Measurements from ENCODE around the gene CACNB3.

CACNB3 gene

GRCh38 chr12:48817873-48818830 is at the start of gene CACNB3:
CACNB3 (plus strand) TSS chr12:48818496; CDS start chr12:48818930, 434 bp downstream.
- H3K4me3 ChIP-seq (ENCODE audit: low read length) = peak within 1 kb of the TSS; percentile 69
- no peak for TF ChIP-seq ZNF274 (IDR thresholded peaks at IDR 0.05; ENCODE audit: low read depth, low read length)

DNA sequence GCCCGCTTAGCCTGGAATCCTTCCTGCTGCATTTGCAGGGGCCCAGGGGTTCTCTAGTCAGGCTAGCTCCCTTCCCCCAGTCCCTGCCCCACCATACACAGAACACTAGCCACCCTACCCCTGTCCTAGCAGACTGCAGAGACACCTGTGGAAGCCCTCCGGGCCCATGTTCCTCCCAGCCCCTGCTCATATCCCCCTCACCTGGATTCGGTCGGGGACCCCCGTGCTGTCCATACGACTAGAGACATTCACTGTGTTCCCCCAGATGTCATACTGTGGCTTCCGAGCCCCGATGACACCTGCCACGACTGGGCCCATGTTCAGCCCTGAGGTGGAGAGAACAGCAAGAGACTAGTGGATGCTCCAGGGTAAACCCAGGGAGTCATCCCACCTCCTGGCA is 49.6 kb upstream of the CACNB3 start:
- no peak for TF ChIP-seq ZNF274 (IDR thresholded peaks at IDR 0.05; ENCODE audit: low read depth, low read length)
- H3K4me3 ChIP-seq (ENCODE audit: low read length) = no peak overlapping the region

GRCh38 chr12:48770756-48771155 is 47.5 kb upstream of the CACNB3 start:
- H3K4me3 ChIP-seq (ENCODE audit: low read length) = no peak overlapping the region
- TF ChIP-seq ZNF274 (IDR thresholded peaks at IDR 0.05; ENCODE audit: low read depth, low read length) = no peak

- no peak for TF ChIP-seq ZNF274 (IDR thresholded peaks at IDR 0.05; ENCODE audit: low read depth, low read length)
- no peak overlapping the region for H3K4me3 ChIP-seq (ENCODE audit: low read length)
These were observed 46.6 kb upstream of the CACNB3 start for GRCh38 chr12:48771588-48772112.

DNA sequence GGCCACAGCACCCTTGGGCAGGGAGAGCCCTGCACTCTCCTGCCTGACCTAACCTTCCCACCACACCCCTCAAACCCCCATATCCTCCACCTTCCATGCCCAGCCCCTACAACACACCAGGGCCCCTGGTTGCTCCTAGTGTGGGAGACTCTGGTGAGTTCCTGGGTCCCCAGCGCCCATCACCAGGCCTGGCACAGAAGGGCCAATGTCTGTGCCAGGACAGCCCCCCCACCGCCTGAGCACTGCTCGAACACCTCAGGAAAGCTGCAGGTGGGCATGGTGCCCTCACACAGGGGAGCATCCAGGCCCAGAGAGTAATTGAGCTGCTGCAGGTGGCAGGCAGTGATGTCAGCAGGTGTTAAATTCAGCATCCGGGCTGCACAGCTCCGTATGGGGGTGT is 44.6 kb upstream of the CACNB3 start:
- H3K4me3 ChIP-seq (ENCODE audit: low read length) = no peak overlapping the region
- TF ChIP-seq ZNF274 (IDR thresholded peaks at IDR 0.05; ENCODE audit: low read depth, low read length) = no peak

DNA sequence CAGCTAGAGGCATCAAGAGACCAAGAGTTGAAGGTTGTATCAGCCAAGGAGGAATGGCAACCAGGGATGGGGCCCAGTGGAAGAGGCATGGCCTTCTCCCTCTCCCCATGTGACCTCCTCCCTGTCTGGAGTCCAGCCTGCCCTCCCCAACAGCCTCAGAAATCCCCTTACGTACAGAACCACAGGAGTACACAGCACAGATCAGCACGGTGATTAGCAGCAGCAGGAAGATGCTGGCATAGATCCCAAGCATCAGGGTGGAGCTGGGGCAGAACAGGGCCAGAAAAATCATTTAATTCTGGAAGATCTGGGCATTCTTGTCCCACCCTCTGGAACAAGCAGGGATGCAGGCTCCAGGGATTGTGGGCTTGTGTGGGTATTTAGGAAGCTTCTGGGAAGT is 43.8 kb upstream of the CACNB3 start:
- no peak for TF ChIP-seq ZNF274 (IDR thresholded peaks at IDR 0.05; ENCODE audit: low read depth, low read length)
- H3K4me3 ChIP-seq (ENCODE audit: low read length) = no peak overlapping the region

DNA sequence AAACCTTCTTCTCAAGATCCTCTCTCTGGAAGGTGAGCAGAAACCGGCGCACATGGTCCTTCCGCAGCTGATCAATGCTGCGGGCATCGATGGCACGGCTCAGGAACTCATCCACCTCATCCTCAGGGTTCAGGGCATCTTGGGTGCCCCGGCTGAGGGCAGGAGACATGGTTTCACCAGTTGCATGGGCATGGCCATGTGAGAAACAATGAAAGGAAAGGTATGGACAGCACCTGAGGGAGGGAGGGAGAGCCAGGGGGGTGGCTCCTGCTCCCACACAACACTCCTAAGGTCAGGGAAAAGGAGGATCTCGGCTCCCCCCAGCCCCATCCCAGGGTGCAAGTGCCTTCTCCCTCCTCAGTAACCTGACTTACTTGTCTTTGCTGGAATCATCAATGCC is 43.0 kb upstream of the CACNB3 start:
- no peak overlapping the region for H3K4me3 ChIP-seq (ENCODE audit: low read length)
- no peak for TF ChIP-seq ZNF274 (IDR thresholded peaks at IDR 0.05; ENCODE audit: low read depth, low read length)

DNA sequence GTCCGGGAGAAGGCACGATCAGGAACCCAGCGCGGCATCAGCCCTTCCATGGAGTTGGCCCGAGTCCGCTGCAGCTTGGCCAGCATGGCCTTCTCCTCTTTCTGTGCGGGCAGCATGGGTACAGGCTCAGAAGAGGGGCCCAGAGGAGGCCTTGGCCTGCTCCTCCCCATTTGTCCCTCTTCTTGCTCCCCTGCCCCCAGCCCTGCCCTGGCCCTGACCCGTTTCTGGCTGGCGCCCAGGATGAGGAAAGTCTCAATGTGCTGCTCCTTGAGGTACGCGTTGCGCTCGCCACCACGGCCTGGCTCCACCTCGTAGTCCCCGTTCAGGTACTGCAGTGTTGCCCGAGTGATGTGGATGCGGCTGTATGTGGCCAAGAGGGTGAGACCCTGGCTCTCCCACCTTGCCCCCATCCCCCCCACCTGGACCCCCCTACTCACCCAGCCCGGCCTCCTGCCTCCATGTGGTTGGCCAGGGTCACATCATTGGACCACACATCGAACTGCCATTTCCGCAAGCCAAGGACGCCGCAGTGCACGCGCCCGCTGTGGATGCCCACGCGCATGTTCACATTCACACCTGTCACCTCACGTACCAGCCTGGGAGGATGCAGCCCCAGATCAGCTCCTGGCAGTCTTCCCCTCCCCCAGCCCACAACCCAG is 42.2 kb upstream of the CACNB3 start:
- H3K4me3 ChIP-seq (ENCODE audit: low read length) = no peak overlapping the region
- no peak for TF ChIP-seq ZNF274 (IDR thresholded peaks at IDR 0.05; ENCODE audit: low read depth, low read length)

- TF ChIP-seq ZNF274 (IDR thresholded peaks at IDR 0.05; ENCODE audit: low read depth, low read length) = no peak
These were observed 41.3 kb upstream of the CACNB3 start for GRCh38 chr12:48776956-48777355.

DNA sequence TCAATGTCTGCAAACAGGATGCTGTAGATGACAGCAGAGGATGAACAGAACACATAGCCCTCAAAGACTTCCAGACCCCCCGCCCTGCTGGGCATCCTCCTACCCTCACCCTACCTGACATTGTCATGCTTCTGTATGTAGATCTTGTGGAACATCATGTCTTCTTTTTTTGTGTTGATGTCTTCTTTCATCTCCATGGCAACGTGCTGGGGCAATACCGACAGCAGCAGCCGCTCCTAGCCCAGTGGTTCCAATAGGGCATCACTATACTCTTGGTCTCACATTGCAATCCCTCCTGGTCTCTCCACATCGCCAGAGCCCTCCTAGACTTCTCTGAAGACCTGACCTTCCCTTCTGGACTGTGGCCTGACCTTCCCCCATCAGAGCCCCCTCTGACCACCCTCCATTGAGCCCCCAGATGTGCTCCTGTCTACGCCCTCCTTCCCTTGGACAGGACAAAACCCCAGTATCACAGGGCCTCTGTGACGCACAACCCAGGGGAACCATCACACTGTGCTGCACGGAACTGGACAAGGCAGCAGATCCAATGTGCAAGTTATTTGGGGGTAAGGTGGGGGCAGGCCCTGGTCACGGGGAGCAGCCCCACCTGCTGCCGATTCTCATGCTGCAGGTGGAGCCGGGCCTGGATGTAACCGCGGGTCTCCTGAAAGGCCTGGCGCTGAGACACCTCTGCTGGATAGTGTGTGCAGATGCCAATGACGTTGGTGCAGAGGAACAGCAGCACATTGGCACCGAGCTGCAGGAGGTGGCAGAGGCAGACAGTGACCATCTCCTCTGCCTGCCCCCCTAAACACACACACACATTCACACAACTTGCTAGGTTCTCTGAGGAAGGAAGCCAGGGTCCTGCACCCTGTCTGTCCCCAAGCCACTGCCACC is 40.5 kb upstream of the CACNB3 start:
- TF ChIP-seq ZNF274 (IDR thresholded peaks at IDR 0.05; ENCODE audit: low read depth, low read length) = no peak

More at GRCh38 chr12:48776956-48777355, 41.3 kb upstream of the CACNB3 start:
- no peak overlapping the region for H3K4me3 ChIP-seq (ENCODE audit: low read length)

GRCh38 chr12:48779869-48780268 is 38.4 kb upstream of the CACNB3 start:
- H3K4me3 ChIP-seq (ENCODE audit: low read length) = no peak overlapping the region
- no peak for TF ChIP-seq ZNF274 (IDR thresholded peaks at IDR 0.05; ENCODE audit: low read depth, low read length)

More for the DNA sequence above, 40.5 kb upstream of the CACNB3 start:
- H3K4me3 ChIP-seq (ENCODE audit: low read length) = no peak overlapping the region

GRCh38 chr12:48780381-48781025 is 37.8 kb upstream of the CACNB3 start:
- no peak overlapping the region for H3K4me3 ChIP-seq (ENCODE audit: low read length)
- TF ChIP-seq ZNF274 (IDR thresholded peaks at IDR 0.05; ENCODE audit: low read depth, low read length) = no peak

- H3K4me3 ChIP-seq (ENCODE audit: low read length) = no peak overlapping the region
- TF ChIP-seq ZNF274 (IDR thresholded peaks at IDR 0.05; ENCODE audit: low read depth, low read length) = no peak
These were observed 36.4 kb upstream of the CACNB3 start for GRCh38 chr12:48781750-48782456.
